Mononuclear cell (primary cell): ENCODE measurements around the gene EAPP. TPM values are rescaled to one million over a fixed set of nuclear protein-coding genes. Genes with fewer than 3 reads are reported as not detected.
"Not testable (repeated sequence)": the region's sequence is repeated elsewhere in the genome, so short reads cannot be mapped to it uniquely, and the experiment has no call there.

Source experiments
- H3K27me3 ChIP-seq: 2 replicates; pipeline ENCODE4 v1.6.0; 2011; ENCODE audit warnings: low read length, control low read depth; ENCODE audit not compliant: insufficient read depth
- H3K4me1 ChIP-seq: 2 replicates; pipeline ENCODE4 v1.5.1; 2011; ENCODE audit warnings: mild to moderate bottlenecking, low read length, control low read depth; ENCODE audit not compliant: insufficient read depth
- H3K4me3 ChIP-seq: 2 replicates; pipeline ENCODE4 v1.5.1; 2011; ENCODE audit warnings: mild to moderate bottlenecking, low read length, moderate library complexity
- H3K9me3 ChIP-seq: 2 replicates; pipeline ENCODE4 v1.5.1; 2011; ENCODE audit warnings: low read depth, mild to moderate bottlenecking, control low read depth, low read length
- total RNA-seq: library from RNA; depleted of rRNA; stranded (reverse); fragments of >200 nt; gene quantifications from one replicate; pipeline ENCODE4 v1.2.3, GENCODE V29; 2012

The EAPP gene
- 124 TPM for total RNA-seq

- Histone ChIP-seq H3K4me3 (peak within 1 kb of the TSS; percentile 92), H3K9me3 (no peaks in the 10 kb centered on the region), H3K4me1 (peaks cover 31% of the 10 kb centered on the region), H3K27me3 (no peaks in the 10 kb centered on the region)
Observed at GRCh38 chr14:34539407-34540180, at the start of gene EAPP. TSS of gene EAPP (minus strand) at chr14:34539701. CDS start at chr14:34539628, 73 bp downstream.

GRCh38 chr14:34583525-34583924 lies 44.0 kb upstream of the EAPP start:
- Histone ChIP-seq H3K4me1 (no peaks in the 10 kb centered on the region), H3K4me3 (no peak overlapping the region), H3K27me3 (no peaks in the 10 kb centered on the region), H3K9me3 (no peaks in the 10 kb centered on the region)

GRCh38 chr14:34582117-34582680 lies 42.7 kb upstream of the EAPP start:
- Histone ChIP-seq H3K4me1 (no peaks in the 10 kb centered on the region), H3K9me3 (no peaks in the 10 kb centered on the region), H3K4me3 (no peak overlapping the region), H3K27me3 (no peaks in the 10 kb centered on the region)

GRCh38 chr14:34580381-34580780 lies 40.9 kb upstream of the EAPP start:
- Histone ChIP-seq H3K4me3 (no peak overlapping the region), H3K9me3 (no peaks in the 10 kb centered on the region), H3K4me1 (no peaks in the 10 kb centered on the region), H3K27me3 (no peaks in the 10 kb centered on the region)

- no peak overlapping the region for H3K4me3 ChIP-seq
- no peaks in the 10 kb centered on the region for H3K9me3 ChIP-seq
- H3K4me1 ChIP-seq = no peaks in the 10 kb centered on the region
- H3K27me3 ChIP-seq = no peaks in the 10 kb centered on the region
Observed at GRCh38 chr14:34571771-34572170, 32.3 kb upstream of the EAPP start.

- H3K4me1 ChIP-seq = no peaks in the 10 kb centered on the region
- no peaks in the 10 kb centered on the region for H3K9me3 ChIP-seq
- no peak overlapping the region for H3K4me3 ChIP-seq
- H3K27me3 ChIP-seq = no peaks in the 10 kb centered on the region
Observed at GRCh38 chr14:34569750-34570149, 30.2 kb upstream of the EAPP start.

- no peaks in the 10 kb centered on the region for H3K4me1 ChIP-seq
- H3K27me3 ChIP-seq = no peaks in the 10 kb centered on the region
- H3K4me3 ChIP-seq = no peak overlapping the region
- no peaks in the 10 kb centered on the region for H3K9me3 ChIP-seq
Observed at GRCh38 chr14:34568803-34569202, 29.3 kb upstream of the EAPP start.

- Histone ChIP-seq H3K4me1 (no peaks in the 10 kb centered on the region), H3K27me3 (no peaks in the 10 kb centered on the region), H3K9me3 (no peaks in the 10 kb centered on the region), H3K4me3 (no peak overlapping the region)
Observed at GRCh38 chr14:34562776-34563150, 23.3 kb upstream of the EAPP start.

- not testable (repeated sequence) for H3K4me1 ChIP-seq, H3K4me3 ChIP-seq, H3K9me3 ChIP-seq, H3K27me3 ChIP-seq
Observed at GRCh38 chr14:34562037-34562775, 22.7 kb upstream of the EAPP start.

GRCh38 chr14:34556498-34556829 lies 17.0 kb upstream of the EAPP start:
- H3K4me1 ChIP-seq = peaks cover 11% of the 10 kb centered on the region
- H3K9me3 ChIP-seq, H3K4me3 ChIP-seq, H3K27me3 ChIP-seq: not testable (repeated sequence)

- not testable (repeated sequence) for H3K9me3 ChIP-seq, H3K4me3 ChIP-seq, H3K27me3 ChIP-seq
- H3K4me1 ChIP-seq = peaks cover 11% of the 10 kb centered on the region
Observed at GRCh38 chr14:34555583-34556497, 16.3 kb upstream of the EAPP start.

GRCh38 chr14:34554540-34555250 lies 15.2 kb upstream of the EAPP start:
- Histone ChIP-seq H3K27me3 (no peaks in the 10 kb centered on the region), H3K9me3 (no peaks in the 10 kb centered on the region), H3K4me1 (peaks cover 11% of the 10 kb centered on the region), H3K4me3 (no peak overlapping the region)

- H3K4me1 ChIP-seq = peaks cover 13% of the 10 kb centered on the region
- not testable (repeated sequence) for H3K27me3 ChIP-seq, H3K9me3 ChIP-seq, H3K4me3 ChIP-seq
Observed at GRCh38 chr14:34549276-34549966, 9.9 kb upstream of the EAPP start.

GRCh38 chr14:34548472-34548981 lies 9.0 kb upstream of the EAPP start:
- Histone ChIP-seq H3K4me1 (peaks cover 9% of the 10 kb centered on the region), H3K9me3 (no peaks in the 10 kb centered on the region), H3K27me3 (no peaks in the 10 kb centered on the region), H3K4me3 (no peak overlapping the region)
